Left ventricle myocardium inferior (tissue), 1 donor: ENCODE results near the gene TRIM14. TPM values are rescaled to one million over a fixed set of nuclear protein-coding genes. Genes with fewer than 3 reads are reported as not detected.
"Not testable (repeated sequence)": the region's sequence is repeated elsewhere in the genome, so short reads cannot be mapped to it uniquely, and the experiment has no call there.

ENCODE experiments used
- DNase-seq: peaks from one replicate; pipeline ENCODE4 v3.0.0-alpha.2; 2020
- H3K27ac ChIP-seq: fragments of 200-600 bp; replicated peaks from 2 replicates; pipeline ENCODE4 v1.8.0; 2021
- H3K27me3 ChIP-seq: fragments of 200-600 bp; 2 replicates; pipeline ENCODE4 v1.8.0; 2021; ENCODE audit warnings: low read depth
- H3K36me3 ChIP-seq: fragments of 200-600 bp; 2 replicates; pipeline ENCODE4 v1.8.0; 2021
- H3K4me1 ChIP-seq: fragments of 200-600 bp; 2 replicates; pipeline ENCODE4 v1.8.0; 2021
- H3K4me3 ChIP-seq: fragments of 200-600 bp; 2 replicates; pipeline ENCODE4 v1.8.0; 2021; ENCODE audit warnings: mild to moderate bottlenecking, moderate library complexity
- H3K9me3 ChIP-seq: fragments of 200-600 bp; replicated peaks from 2 replicates; pipeline ENCODE4 v1.8.0; 2021
- intact Hi-C: fragments of 100-400 bp; cut with micrococcal nuclease; formaldehyde crosslinking; loops from one replicate; pipeline ENCODE4 v1.11.0; 2022
- total RNA-seq: library from RNA; stranded (reverse); fragmentation: NEBNext Ultra II Directional; extraction: Animal tissue kit (Norgen Biotek cat#: 25700); gene quantifications from one replicate; pipeline ENCODE4 v1.2.1, GENCODE V29; 2021
- TF ChIP-seq, protein P1 (sequence below): fragments of 200-600 bp; IDR thresholded peaks from 2 replicates; pipeline ENCODE4 v1.8.0; 2021; ENCODE audit warnings: antibody characterized with exemption, mild to moderate bottlenecking, borderline replicate concordance
- donor health status: DM: no; HTN: yes; CAD: no; lungs with severe emphysema.

The TRIM14 gene
- total RNA-seq, 1 donor from 2014 or later, result 4.1 TPM

DNA sequence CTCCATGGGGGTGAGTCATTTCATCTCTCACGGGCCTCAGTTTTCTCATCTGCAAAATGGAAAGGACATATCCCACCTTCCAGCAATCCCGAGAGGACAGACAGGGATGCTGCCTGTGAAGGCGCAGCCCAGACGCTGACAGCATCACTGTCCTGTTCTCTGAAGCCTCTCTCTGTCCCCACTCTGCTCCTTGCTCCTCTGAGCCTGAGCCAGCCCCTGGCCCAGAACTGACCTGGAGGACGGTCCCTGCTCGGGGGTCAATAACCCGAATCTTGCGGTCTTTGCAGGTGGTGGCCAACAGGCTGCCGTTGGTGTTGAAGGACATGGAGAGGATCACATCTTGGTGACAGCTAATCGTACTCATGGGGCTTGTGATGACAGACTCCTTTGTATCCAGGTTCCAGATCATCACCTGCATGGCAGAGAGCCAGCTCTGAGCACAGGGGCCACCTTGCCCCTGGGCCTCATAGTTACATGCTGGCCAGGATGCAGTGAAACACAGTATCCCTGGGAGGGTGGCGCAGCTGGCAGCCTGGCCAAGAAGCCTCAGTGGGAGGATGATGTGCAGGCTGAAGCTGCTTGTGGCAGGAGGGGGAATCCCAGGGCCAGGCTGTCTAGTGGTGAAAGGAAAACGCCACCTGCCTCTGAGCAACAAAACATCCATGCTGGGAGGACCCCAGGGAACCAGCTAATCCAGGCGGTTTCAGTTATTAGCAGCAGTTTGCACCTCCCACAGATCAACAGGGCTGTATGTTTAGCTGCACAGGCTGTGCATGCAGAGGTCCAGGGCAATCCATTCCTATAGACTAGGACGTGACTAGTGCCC lies 14.0 kb upstream of the TRIM14 start:
- H3K27me3 ChIP-seq, result peaks cover 23% of the 10 kb centered on the region
- TF ChIP-seq, protein P1, sequence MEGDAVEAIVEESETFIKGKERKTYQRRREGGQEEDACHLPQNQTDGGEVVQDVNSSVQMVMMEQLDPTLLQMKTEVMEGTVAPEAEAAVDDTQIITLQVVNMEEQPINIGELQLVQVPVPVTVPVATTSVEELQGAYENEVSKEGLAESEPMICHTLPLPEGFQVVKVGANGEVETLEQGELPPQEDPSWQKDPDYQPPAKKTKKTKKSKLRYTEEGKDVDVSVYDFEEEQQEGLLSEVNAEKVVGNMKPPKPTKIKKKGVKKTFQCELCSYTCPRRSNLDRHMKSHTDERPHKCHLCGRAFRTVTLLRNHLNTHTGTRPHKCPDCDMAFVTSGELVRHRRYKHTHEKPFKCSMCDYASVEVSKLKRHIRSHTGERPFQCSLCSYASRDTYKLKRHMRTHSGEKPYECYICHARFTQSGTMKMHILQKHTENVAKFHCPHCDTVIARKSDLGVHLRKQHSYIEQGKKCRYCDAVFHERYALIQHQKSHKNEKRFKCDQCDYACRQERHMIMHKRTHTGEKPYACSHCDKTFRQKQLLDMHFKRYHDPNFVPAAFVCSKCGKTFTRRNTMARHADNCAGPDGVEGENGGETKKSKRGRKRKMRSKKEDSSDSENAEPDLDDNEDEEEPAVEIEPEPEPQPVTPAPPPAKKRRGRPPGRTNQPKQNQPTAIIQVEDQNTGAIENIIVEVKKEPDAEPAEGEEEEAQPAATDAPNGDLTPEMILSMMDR, result no peak
- H3K4me1 ChIP-seq, result no peaks in the 10 kb centered on the region
- intact Hi-C loops, result no loop called here
- no peaks in the 10 kb centered on the region for H3K36me3 ChIP-seq
- H3K27ac ChIP-seq, result no peak overlapping the region
- no peak for DNase-seq
- no peaks in the 10 kb centered on the region for H3K9me3 ChIP-seq
- H3K4me3 ChIP-seq, result no peak overlapping the region

DNA sequence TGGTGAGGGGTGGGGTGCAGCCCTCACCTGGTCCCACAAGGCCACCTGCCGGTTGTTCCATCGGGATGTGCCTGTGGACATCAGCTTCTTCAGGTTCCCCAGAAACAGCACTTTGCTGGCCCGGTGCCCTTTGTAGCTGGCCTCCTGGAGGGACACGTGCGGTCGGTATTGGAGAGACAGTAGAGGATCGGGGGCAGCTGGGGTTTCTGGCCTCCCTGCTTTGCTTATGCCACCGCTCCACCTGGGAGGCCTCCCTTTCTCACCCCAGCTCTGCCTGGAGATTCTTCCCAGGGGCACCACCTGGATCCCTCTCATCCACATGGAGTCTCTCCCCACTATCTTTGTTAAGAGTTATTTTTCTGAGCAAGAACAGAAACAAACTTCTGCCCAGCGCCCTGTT lies 13.1 kb upstream of the TRIM14 start:
- Histone ChIP-seq H3K27me3 (peaks cover 23% of the 10 kb centered on the region), H3K9me3 (no peaks in the 10 kb centered on the region), H3K4me3 (no peak overlapping the region), H3K36me3 (no peaks in the 10 kb centered on the region), H3K4me1 (no peaks in the 10 kb centered on the region), H3K27ac (no peak overlapping the region)
- TF ChIP-seq, protein P1, result no peak
- no peak for DNase-seq
- intact Hi-C loops, result no loop called here

DNA sequence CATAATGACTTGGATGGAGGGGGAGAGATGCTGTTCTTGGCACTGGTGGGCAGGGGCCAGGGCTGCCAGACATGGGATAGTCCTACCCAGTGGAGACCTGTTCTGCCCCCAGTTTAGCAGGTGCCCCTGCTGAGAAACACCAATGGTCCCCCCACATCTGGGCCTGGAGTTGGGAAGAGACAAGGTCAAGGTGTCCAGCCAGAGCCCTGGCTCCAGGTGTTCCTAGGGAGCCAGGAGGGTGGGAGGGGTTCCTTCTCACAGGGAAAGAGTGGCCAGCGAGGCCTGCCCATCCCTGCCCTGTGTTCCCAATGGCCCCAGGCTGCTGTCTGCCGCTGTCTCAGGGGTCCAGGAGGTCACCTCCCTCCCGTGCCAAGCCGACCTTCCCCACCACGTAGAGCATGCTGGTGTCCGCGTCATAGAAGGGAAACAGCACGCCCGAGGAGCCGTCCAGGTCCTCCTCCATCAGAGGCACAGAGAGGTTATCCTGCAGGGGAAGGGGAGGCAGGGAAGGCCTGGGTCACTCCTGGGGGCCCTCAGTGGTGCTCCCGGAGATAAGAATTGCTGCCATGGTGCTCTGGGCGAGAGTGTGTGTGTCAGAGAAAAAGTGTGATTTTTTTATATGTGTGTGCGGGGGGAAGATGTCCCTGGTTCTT lies 11.7 kb upstream of the TRIM14 start:
- Histone ChIP-seq H3K27ac (no peak overlapping the region), H3K4me3 (no peak overlapping the region), H3K9me3 (no peaks in the 10 kb centered on the region), H3K27me3 (peaks cover 23% of the 10 kb centered on the region), H3K36me3 (no peaks in the 10 kb centered on the region), H3K4me1 (no peaks in the 10 kb centered on the region)
- TF ChIP-seq, protein P1, result no peak
- intact Hi-C loops, result no loop called here
- DNase-seq, result no peak

DNA sequence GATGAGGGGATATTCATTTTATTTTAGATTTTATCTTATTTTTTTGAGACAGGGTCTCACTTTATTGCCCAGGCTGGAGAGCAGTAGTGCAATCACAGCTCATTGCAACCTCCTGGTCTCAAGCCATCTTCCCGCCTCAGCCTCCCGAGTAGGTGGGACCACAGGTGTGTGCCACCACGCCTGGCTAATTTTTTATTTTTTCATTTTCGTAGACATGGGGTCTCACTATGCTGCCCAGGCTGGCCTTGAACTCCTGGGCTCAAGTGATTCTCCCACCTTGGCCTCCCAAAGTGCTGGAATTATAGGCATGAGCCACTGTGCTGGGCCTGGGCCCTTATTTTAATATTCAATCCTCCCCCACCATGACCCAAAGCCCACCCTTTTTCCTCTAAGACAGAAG lies 11.0 kb upstream of the TRIM14 start:
- not testable (repeated sequence) for H3K4me3 ChIP-seq, H3K9me3 ChIP-seq

DNA sequence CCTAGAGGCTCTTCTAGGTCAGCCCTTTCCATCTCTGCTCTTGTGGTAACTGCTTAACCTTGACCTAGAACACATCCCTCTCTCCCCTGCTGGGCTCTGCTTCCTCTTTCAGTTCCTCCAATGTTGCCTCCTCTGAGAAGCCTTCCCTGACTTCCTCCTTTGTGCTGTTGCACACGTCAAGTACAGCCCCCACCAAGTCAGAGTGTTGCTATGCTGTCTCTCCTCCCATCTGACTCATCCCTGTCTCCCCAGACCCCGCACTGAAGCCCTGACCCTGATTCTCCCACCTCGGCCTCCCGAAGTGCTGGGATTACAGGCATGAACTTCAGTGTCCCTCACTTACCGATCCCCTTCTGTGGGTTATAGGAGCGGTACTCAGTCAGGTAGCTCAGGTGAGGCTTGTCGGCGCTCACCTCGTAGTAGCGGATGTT lies 10.4 kb upstream of the TRIM14 start:
- H3K4me1 ChIP-seq, result no peaks in the 10 kb centered on the region
- DNase-seq, result no peak
- intact Hi-C loops, result no loop called here
- H3K27ac ChIP-seq, result no peak overlapping the region
- H3K9me3 ChIP-seq, result no peaks in the 10 kb centered on the region
- H3K27me3 ChIP-seq, result peaks cover 18% of the 10 kb centered on the region
- no peak overlapping the region for H3K4me3 ChIP-seq
- TF ChIP-seq, protein P1, result no peak
- no peaks in the 10 kb centered on the region for H3K36me3 ChIP-seq

More for the DNA sequence above, 11.0 kb upstream of the TRIM14 start:
- H3K36me3 ChIP-seq, H3K27ac ChIP-seq, H3K4me1 ChIP-seq, intact Hi-C loops, DNase-seq: not testable (repeated sequence)
- peaks cover 19% of the 10 kb centered on the region for H3K27me3 ChIP-seq

DNA sequence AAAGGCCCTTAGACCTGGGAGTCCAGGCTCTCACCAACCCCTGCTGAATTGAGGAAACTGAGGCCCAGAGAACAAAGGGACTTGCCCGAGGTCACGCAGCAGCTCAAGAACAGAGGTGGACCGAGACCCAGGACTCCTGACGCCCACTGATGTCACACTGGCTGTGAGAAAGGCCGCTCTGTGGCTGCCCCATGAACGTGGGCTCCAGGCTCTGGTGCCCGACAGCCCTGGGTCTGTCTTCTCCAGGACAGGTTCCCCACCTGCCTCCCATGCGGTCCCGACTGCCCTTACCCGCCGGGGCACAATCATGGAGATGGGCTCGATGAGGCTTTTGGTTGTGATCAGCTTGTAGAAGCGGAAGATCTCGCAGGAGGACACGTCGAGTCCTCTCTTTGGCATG lies 9.3 kb upstream of the TRIM14 start:
- H3K4me3 ChIP-seq, result no peak overlapping the region
- peaks cover 17% of the 10 kb centered on the region for H3K27me3 ChIP-seq
- no peaks in the 10 kb centered on the region for H3K4me1 ChIP-seq
- no peaks in the 10 kb centered on the region for H3K36me3 ChIP-seq
- H3K9me3 ChIP-seq, result no peaks in the 10 kb centered on the region
- intact Hi-C loops, result no loop called here
- no peak for DNase-seq
- H3K27ac ChIP-seq, result no peak overlapping the region
- TF ChIP-seq, protein P1, result no peak
